HPDE6-E6E7 (cell line): ENCODE results near the gene NAV2.
A peak's percentile ranks its signal among the peaks of the same experiment; 100 is the strongest.

Experiments used
- DNase-seq: peaks from one replicate; pipeline ENCODE4 v3.0.0; 2011; ENCODE audit warnings: missing footprints; ENCODE audit errors: extremely low spot score

NAV2 gene

DNA sequence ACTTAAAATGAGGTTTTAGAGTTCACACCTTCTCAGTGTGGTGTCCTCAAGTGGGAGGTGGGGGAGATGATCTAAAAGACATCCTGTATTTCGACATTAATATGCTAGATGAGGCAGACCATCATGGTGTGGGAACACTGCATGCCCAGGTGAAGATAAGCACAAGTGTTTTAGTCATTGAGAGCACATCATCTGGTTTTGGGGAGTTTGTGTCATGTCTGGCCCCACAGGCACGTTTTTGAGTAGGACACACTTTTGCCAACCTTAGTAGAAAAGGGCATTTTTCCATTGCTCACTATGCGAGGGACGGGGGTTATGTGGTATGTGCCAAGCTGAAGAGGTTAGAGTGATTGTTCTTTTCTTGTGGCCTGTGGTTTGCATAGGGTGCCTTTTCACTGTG, 258.3 kb downstream of the NAV2 start:
- DNase-seq = no peak

DNA sequence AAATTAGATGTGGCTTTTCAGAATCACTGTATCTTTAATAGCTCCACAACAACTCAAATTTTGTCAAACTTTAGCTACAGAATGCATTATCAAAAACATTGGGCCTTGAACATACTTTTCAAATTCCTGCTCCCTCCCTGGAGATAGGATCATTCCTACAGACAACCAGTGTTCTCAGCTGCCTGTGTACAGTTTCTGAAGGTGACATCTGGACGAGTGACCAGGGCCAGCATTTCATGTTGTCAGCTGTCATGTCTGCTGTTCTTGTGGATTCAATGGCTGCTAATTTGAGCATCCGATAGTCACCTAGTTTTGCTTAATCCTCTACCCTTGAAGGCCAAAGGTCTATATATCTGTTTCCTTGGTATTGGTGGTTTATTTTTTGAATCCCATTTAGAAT, 259.5 kb downstream of the NAV2 start:
- DNase-seq = no peak

DNA sequence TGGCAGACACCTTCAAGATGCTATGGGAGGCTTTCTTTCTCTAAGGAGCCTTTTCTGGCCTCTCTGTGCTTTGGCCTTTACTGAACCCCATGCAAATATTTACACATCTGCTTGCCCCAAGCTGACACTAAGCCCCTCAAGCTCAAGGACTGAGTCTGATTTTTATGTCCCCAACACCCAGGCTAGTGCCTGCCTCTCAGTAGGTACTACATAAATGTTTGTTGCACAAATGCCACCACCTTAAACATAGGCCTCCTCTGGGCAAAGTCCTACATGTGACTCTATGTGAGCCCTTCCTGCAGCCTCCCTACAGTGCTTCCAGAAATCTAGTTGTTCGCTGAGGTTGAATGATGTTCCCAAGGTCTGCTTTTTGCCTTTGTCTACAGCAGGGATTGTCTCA, 260.0 kb downstream of the NAV2 start:
- no peak for DNase-seq

- DNase-seq = no peak
Measured at GRCh38 chr11:19973136-19973635, 260.5 kb downstream of the NAV2 start.

DNA sequence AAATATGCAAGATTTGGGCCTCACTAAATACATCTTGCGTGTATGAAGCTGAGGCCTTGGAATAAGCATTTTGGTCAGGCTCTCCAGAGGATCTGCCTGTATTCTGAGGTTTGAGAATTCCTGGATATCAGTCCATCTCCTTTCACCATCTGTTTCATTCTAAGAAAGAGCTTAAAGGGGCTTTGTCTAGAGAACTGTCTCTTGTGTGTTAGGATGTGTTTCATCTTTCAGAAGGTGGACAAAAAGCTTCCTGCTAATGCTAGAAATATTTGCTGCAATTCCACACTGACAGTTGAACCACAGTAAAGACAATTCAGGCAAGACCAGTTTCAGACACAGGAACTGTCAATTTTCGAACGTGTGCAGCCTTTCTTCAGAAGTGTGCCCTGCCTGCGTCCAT, 262.2 kb downstream of the NAV2 start:
- no peak for DNase-seq

- no peak for DNase-seq
Measured at GRCh38 chr11:19975414-19975990, 262.9 kb downstream of the NAV2 start.

- no peak for DNase-seq
Measured at GRCh38 chr11:19976281-19976941, 263.8 kb downstream of the NAV2 start.

GRCh38 chr11:19977941-19978340, 265.3 kb downstream of the NAV2 start:
- DNase-seq = no peak

DNA sequence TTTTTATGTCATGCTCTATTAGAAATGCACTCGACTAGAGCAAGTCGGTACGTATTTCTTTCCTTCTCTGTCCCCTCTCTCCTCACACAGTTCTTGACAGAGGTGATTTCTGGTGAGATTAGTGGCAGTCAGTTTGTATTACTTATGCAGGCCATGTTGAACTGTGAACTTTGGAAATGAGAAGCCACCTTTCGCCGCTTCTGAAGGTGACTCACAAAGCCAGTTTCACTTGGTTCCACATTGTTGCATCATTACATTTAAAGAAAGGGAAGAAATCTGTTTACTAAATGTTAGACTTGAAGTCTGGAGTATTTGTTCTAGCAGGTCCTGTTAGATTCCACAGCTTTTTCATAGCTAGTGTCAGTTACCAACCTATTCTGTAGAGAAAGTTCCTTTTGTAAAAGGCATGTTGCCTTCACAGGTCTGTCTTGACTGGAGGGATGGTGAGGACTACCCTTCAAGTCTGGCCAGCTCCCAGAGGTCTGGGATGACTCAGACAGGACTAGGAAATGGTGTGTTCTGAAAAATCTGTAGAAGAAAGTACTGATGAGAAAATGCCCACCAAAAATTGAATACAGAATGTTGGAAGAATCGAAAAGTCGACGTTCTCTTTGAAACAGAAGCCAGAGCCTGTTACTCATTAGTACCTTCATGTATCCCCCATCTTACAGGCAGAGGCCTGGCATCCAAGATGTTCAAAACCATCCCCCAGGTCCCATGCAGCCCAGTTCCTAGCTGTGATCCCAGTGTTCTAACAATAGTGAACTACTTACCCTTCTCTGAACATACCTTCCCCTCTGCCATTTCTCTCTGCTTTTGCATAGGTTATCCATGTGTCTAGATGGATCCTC, 266.3 kb downstream of the NAV2 start:
- DNase-seq = peak; percentile 74

DNA sequence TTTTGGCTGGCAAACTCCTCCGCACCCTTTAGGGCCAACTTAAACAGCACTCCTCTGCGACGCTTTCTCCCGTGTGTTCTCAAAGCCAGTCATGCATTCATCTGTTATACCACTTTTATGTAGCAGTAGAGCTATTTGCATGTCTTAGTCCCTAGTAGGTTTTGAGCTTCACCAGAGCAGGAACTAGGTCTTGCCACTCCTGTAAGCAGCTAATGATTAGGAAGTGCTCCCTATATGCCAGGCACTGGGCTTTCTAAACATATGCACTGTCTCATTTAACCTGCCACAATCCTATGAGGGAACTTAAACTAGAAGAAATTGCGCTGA, 266.8 kb downstream of the NAV2 start:
- no peak for DNase-seq

- no peak for DNase-seq
Measured at GRCh38 chr11:19980388-19980787, 267.8 kb downstream of the NAV2 start.

DNA sequence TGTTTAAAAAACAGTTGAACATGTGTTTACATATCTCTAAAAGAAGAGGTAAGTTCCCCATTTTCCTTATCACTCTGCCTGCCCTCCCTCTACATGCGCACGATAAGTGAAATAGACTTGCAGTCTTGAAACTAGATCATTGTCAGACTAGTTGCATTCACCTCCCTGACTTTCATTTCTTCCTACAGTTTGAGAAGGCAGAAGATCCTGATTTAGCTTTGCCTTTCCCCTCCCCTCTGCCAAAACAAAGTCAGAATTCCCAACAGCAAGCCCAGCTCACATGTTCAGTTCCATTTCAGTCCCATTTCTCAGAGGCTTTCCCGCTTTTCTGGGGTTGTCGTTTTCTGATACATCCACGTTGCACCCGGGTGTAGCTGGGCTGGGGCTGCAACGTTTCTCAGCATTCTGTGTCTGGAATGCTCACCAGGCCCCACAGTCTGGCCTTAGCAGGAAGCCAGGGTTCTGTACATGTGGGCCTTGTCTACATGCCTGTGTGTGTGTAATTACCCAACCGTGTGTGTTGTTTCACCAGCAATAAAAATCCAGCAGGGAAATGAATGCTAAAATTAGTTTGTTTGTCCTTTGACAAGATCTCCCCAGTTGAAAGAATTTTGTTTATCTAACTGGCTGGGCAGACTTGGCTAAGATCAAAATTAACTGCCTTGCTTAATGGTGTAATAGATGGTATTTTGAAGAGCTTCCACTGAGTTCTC, 268.5 kb downstream of the NAV2 start:
- no peak for DNase-seq

- no peak for DNase-seq
Measured at GRCh38 chr11:19982774-19983495, 270.3 kb downstream of the NAV2 start.

DNA sequence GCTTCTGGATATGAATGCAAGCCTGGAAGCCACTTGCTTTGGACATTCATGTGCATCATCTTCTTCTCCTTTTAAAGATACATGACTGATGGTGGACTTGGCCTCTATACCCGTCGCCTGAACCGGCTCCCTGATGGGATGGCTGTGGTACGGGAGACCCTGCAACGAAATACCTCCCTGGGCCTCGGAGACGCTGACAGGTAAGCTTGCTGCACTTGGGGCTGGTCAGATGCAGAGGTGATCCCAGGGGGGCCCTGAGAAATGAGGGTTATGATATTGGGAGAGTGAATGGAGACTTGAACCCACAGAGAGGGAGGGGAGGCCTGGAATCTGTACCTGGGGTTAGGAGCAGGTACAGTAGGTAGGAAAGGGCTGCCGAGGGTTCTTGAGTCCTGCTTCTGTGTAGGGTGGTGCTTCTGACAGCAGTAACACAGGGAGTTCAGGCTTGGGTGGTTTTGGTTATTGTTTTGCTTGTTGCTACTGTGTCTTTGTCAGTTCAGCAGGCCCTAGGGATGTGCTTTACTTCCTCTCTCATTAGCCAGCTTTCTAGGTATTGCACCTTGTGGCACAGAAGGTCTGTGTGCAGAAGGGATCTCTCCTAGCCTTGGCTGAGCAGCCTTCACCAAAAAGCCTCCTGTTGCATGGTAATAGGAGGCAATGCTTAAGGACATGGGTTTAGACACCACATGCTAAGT, 271.6 kb downstream of the NAV2 start:
- no peak for DNase-seq

DNA sequence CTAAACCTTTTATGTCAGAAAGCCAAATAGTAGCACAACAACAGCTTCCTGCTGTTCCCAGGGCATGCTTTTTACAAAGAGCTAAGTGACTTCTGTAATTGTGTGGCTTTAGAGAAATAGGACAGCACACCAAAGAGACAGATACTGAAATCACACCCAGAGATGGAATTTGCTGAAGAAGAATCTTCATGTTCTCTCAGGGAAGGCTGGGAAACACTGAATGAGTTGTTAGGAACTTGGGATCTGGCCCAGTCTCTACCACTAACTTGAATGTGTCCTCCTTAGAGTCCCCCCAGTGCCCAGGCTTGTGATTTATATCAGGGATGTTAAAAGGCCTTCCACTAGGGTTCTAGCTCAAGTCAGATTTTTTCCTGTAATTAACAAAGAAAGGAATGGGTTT, 272.5 kb downstream of the NAV2 start:
- no peak for DNase-seq

- no peak for DNase-seq
Measured at GRCh38 chr11:19987331-19987801, 274.7 kb downstream of the NAV2 start.

DNA sequence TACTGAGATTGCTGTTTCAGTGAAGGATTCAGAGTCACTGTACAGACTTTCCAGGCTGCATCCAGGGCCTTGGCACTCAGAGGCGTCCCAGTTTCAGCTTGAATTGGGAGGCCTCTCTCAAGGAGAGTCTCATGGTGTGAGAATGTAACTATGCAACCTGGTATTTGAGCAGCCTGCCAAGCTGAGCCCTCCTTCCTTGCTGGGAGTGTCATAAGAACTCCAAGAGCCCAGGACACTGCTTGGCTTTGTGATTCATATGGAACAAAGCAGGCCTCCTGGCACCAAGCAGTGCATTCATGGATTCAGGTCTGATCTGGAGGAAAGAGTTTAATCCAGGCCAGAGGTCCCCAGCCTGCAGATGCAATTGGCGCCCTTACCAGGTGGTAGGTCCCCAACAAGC, 276.0 kb downstream of the NAV2 start:
- DNase-seq = no peak

GRCh38 chr11:19989191-19989590, 276.6 kb downstream of the NAV2 start:
- no peak for DNase-seq

GRCh38 chr11:19992162-19992561, 279.5 kb downstream of the NAV2 start:
- no peak for DNase-seq

GRCh38 chr11:19992998-19993397, 280.4 kb downstream of the NAV2 start:
- DNase-seq = no peak

DNA sequence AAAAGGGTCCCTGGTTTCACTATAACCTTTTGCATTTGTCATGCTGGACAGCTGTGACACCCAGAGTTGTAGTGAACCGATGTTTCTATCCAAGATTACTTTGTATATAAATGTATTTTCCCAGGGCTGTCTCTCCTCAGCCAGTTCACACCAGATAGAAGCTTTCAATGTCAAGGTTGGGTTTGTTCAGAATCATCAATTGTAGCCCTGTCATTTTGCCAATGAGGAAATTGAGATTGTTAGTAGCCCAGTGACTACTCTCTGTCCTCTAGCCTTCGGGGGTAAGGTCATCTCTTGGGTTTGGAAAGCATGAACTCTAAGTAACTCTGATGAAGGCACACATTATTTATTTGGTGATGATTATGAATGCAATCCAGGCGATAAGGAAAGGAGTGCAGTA, 282.0 kb downstream of the NAV2 start:
- no peak for DNase-seq
